Activated CD8-positive, alpha-beta T cell treated with anti-CD3 and anti-CD28 coated beads, Interleukin-2, amount 10 ng/mL, durations not matched to agents 7 days and 5 days (primary cell): ENCODE measurements around the gene NCAPH2. TPM values are rescaled to one million over a fixed set of nuclear protein-coding genes. Genes with fewer than 3 reads are reported as not detected.

ENCODE experiments used
- ATAC-seq: fragments of 150-1000 bp; cut with Tn5 transposase; one replicate; pipeline ENCODE4 v1.10.0; 2021; ENCODE audit warnings: moderate library complexity
- CTCF ChIA-PET: fragments of 350-600 bp; sonication (Branson Sonifier 250); formaldehyde crosslinking; loops from one replicate; lab custom pipeline; 2021; ENCODE audit warnings: antibody characterized with exemption; lab: Charles Lee
- POLR2A ChIA-PET: fragments of 350-600 bp; sonication (Branson Sonifier 250); formaldehyde crosslinking; loops from one replicate; lab custom pipeline; 2021; ENCODE audit warnings: antibody characterized with exemption; lab: Charles Lee
- DNase-seq: peaks from one replicate; pipeline ENCODE4 v3.0.0-alpha.2; 2020
- H3K27ac Mint-ChIP-seq: one replicate; pipeline ENCODE4 v1.8.0; 2021; ENCODE audit warnings: mild to moderate bottlenecking, mixed read lengths
- H3K27me3 Mint-ChIP-seq: one replicate; pipeline ENCODE4 v1.8.0; 2021; ENCODE audit warnings: low read depth, mixed read lengths
- H3K36me3 Mint-ChIP-seq: one replicate; pipeline ENCODE4 v1.8.0; 2021; ENCODE audit warnings: low read depth, mixed read lengths
- H3K4me1 Mint-ChIP-seq: one replicate; pipeline ENCODE4 v1.8.0; 2021; ENCODE audit warnings: low read depth, mixed read lengths
- H3K4me3 Mint-ChIP-seq: one replicate; pipeline ENCODE4 v1.8.0; 2021; ENCODE audit warnings: mild to moderate bottlenecking, mixed read lengths
- H3K9me3 Mint-ChIP-seq: one replicate; pipeline ENCODE4 v1.8.0; 2022; ENCODE audit warnings: mixed read lengths; ENCODE audit not compliant: insufficient read depth
- total RNA-seq, 2 experiments: library from RNA; stranded (reverse); gene quantifications; one replicate each; pipeline ENCODE4 v1.2.3, GENCODE V29; 2021

Gene NCAPH2
- total RNA-seq, 2 experiments from 2014 or later = 146 to 150 TPM

DNA sequence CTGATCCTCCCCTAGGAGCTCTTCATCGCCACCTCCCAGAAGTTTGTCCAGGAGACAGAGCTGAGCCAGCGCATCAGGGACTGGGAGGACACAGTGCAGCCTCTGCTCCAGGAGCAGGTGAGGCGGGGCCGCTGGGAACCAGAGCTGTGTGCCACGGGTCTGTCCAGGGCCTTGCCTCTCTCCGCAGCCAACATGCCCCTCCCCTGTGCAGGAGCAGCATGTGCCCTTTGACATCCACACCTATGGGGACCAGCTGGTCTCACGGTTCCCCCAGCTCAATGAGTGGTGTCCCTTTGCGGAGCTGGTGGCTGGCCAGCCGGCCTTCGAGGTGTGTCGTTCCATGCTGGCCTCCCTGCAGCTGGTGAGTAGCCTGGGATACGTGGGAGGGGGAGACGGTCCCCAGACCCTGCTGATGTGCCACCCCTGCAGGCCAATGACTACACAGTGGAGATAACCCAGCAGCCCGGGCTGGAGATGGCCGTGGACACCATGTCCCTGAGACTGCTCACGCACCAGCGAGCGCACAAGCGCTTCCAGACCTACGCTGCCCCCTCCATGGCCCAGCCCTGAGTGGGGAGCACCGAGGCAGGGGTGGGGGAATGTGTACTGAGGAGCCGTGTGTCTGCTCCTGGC, 14.9 kb downstream of the NCAPH2 start:
- H3K36me3 Mint-ChIP-seq = peaks cover 45% of the 10 kb centered on the region
- ChIA-PET POLR2A (interaction anchor here (0.7 to 1.7 kb wide), 5 partner anchors 13 to 98 kb away, joined by 3 to 14 read pairs (median 4); partner anchors contain the start of genes LMF2 and NCAPH2), CTCF (interaction anchor here (1.3 to 6.2 kb wide), 2 partner anchors 14 to 40 kb away, joined by 4 to 55 read pairs; partner anchors contain the start of genes LMF2, NCAPH2 and SYCE3)
- ATAC-seq (no peak), DNase-seq (no peak)
- H3K9me3 Mint-ChIP-seq = no peaks in the 10 kb centered on the region
- no peaks in the 10 kb centered on the region for H3K27me3 Mint-ChIP-seq
- H3K27ac Mint-ChIP-seq = peak overlapping the region; percentile 68
- peak overlapping the region; percentile 36 for H3K4me3 Mint-ChIP-seq
- H3K4me1 Mint-ChIP-seq = peaks cover 30% of the 10 kb centered on the region

DNA sequence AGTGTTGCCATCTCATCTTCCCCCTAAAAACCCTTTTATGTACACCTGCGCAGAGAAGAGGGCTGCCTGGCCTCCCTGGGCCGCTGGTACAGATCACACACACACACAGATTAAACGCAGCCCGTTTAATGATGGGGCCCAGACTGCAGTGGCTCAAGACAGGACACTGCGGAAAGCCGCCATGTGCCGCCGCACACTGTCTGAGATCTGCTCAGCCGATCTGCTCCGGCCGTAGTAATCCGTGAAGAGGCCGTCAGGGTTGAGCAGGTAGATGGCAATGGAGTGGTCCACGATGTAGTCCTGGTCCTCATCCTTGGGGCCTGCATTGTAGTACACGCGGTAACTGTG, 15.4 kb downstream of the NCAPH2 start:
- ChIA-PET CTCF (interaction anchor here (3.1 to 6.2 kb wide), 3 partner anchors 15 to 97 kb away, joined by 40 to 77 read pairs (median 55); partner anchors contain the start of genes LMF2, NCAPH2 and SYCE3), POLR2A (interaction anchor here (1.5 to 3.3 kb wide), 3 partner anchors 15 to 51 kb away, joined by 3 to 82 read pairs (median 6); partner anchors contain the start of genes LMF2 and NCAPH2)
- Mint-ChIP-seq H3K27ac (peak overlapping the region; percentile 68), H3K4me3 (peak overlapping the region; percentile 97), H3K36me3 (peaks cover 46% of the 10 kb centered on the region), H3K9me3 (no peaks in the 10 kb centered on the region), H3K27me3 (no peaks in the 10 kb centered on the region), H3K4me1 (peaks cover 36% of the 10 kb centered on the region)
- ATAC-seq (no peak), DNase-seq (no peak)

DNA sequence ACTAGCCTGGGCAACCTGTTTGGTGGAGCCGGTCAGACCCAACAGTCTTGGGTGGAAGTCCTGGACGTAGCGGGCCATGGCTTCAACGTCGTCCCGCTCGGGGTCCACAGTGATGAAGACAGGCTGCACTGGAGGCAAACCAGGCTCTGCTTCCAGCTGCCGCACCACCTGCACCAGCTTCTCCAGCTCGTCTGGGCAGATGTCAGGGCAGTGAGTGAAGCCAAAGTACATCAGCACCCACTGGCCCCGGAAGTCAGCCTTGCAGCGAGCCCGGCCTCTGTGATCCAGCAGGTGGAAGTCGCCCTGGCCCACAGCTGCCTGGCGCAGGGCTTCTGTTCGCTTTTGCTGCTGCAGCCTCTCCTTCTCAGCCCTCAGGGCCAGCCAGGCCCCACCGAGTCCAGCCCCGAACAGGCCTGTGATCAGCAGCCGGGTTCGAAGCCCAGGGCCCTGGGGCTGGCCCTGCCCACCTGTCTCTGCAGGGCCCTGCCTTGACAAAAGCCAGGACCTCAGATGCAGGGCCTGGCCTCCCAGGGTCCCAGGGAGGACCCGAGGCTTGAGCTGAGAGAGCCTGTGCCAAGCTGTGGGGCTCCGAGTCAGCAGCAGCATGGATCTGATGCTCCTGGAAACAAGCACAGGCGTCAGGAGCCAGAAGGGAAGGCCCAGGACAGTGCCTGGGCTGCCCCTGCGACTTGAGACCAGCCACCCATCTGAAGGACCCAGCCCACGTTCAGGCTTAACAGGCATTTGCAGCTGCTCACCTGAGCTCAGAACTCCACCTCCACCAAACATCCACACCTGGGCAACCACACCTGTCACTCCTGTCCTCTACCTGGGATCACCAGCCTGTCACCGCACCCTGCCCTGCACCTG, 16.0 kb downstream of the NCAPH2 start:
- ATAC-seq (no peak), DNase-seq (no peak)
- Mint-ChIP-seq H3K36me3 (peaks cover 49% of the 10 kb centered on the region), H3K4me1 (peaks cover 42% of the 10 kb centered on the region), H3K27ac (peak overlapping the region; percentile 95), H3K27me3 (no peaks in the 10 kb centered on the region), H3K9me3 (no peaks in the 10 kb centered on the region), H3K4me3 (peak overlapping the region; percentile 97)
- ChIA-PET POLR2A (interaction anchor here (1.3 to 8.7 kb wide), 14 partner anchors 9 to 251 kb away, joined by 3 to 335 read pairs (median 18); partner anchors contain the start of genes ARSA, CHKB, CPT1B and KLHDC7B), CTCF (interaction anchor here (1.9 to 6.5 kb wide), 10 partner anchors 10 to 104 kb away, joined by 11 to 116 read pairs (median 38); partner anchors contain the start of genes ARSA, LMF2, NCAPH2 and SBF1)

DNA sequence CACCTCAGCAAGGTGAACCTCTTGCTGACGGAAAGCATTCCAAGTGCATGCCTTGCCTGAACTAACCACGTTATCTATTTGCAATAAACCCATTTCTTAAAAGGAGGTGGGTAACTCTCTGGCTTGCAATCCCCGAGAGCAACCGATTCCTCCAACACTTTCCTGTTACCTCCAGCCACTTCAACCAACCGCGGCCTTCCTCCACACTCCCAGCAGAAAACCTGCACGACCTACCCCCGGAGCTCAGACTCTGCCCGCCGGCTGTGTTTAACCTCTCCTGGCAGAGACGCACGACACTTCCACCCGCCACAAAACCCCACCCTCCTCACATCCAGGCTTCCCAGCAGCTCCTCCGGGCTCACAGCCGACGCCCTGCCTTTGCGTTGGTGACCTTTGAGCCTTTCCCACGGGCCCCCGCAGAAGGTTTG, 16.7 kb downstream of the NCAPH2 start:
- peak overlapping the region; percentile 95 for H3K27ac Mint-ChIP-seq
- peak overlapping the region; percentile 97 for H3K4me3 Mint-ChIP-seq
- ChIA-PET CTCF (interaction anchor here (0.8 to 6.5 kb wide), 15 partner anchors 9 to 282 kb away, joined by 3 to 116 read pairs (median 17); partner anchors contain the start of genes ARSA, LMF2, NCAPH2 and SBF1), POLR2A (interaction anchor here (1.0 to 8.7 kb wide), 16 partner anchors 10 to 273 kb away, joined by 3 to 335 read pairs (median 10); partner anchors contain the start of genes ARSA, CHKB, CPT1B and HDAC10)
- ATAC-seq = no peak
- peaks cover 45% of the 10 kb centered on the region for H3K36me3 Mint-ChIP-seq
- no peaks in the 10 kb centered on the region for H3K9me3 Mint-ChIP-seq
- no peaks in the 10 kb centered on the region for H3K27me3 Mint-ChIP-seq
- DNase-seq = no peak
- peaks cover 45% of the 10 kb centered on the region for H3K4me1 Mint-ChIP-seq

DNA sequence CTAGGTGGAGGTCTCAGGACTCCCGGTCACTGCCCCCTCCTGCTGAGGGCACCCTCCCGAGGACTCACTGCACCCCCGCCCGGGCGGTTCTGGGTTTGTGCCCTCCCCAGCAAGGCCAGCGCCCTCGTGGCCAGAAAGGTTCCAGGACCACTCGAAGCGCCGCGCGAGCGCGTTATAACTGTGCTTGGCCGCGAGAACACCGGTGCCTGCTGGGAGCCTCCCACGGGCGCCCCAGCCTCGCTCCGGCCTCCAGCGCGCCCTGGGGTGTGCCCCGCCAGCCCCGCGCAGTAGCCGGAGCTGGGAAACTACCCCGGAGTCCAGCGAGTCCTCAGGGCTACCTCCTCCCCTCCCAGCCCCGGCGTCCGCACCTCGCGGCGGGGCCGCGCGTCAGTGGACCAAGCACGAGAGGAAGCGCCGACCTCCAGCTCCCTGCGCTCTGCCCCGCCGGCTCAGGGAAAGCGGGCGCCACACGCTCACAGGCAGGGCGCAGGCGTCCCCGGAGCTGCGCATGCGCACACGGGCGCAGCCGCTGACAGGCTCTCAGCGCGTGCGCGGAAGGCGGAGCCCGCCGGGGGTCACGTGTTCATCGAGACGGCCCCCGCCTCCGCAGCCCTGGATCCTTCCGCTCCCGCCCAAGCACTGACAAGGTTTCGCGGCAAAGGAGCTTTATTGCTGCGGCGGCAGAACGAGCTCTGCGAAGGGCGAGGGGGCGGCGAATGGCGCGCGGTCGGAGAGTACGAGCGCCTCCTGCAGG, 17.3 kb downstream of the NCAPH2 start, which contains the start of gene SCO2:
Gene SCO2, minus strand, starts transcription at position 495 of the 754 bp plus-strand sequence. CDS start 1,187 bp downstream, outside the sequence.
- DNase-seq = peak; percentile 98
- H3K4me1 Mint-ChIP-seq = peaks cover 45% of the 10 kb centered on the region
- peak within 1 kb of the TSS; percentile 97 for H3K4me3 Mint-ChIP-seq
- ATAC-seq = peak; percentile 62
- POLR2A ChIA-PET = interaction anchor here (0.8 to 8.7 kb wide), 40 partner anchors 8 to 338 kb away, joined by 3 to 335 read pairs (median 4); partner anchors contain the start of genes ARSA, CHKB, CPT1B and HDAC10
- CTCF ChIA-PET = interaction anchor here (0.7 to 6.5 kb wide), 42 partner anchors 10 to 420 kb away, joined by 3 to 116 read pairs (median 6); partner anchors contain the start of genes ARSA, CHKB, HDAC10 and KLHDC7B
- H3K27me3 Mint-ChIP-seq = no peaks in the 10 kb centered on the region
- H3K9me3 Mint-ChIP-seq = no peaks in the 10 kb centered on the region
- H3K27ac Mint-ChIP-seq = peak within 1 kb of the TSS; percentile 95
- H3K36me3 Mint-ChIP-seq = peaks cover 43% of the 10 kb centered on the region

DNA sequence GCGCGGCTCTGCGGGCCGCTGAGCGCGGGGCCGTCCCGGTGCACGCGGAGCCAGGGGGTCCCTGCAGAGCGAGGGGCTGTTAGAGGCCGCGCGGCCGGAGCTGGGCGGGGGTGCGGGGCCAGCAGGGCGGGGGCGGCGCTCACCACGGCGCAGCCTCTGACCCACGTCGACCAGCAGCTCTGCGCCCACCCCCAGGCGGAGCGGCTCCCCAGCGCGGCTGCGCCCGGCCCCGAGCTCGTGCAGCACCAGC, 17.8 kb downstream of the NCAPH2 start:
- ChIA-PET CTCF (interaction anchor here (0.7 to 6.5 kb wide), 41 partner anchors 10 to 420 kb away, joined by 3 to 116 read pairs (median 6); partner anchors contain the start of genes ARSA, CHKB, HDAC10 and KLHDC7B), POLR2A (interaction anchor here (0.8 to 8.7 kb wide), 39 partner anchors 8 to 339 kb away, joined by 3 to 335 read pairs (median 5); partner anchors contain the start of genes ARSA, CHKB, CPT1B and HDAC10)
- H3K9me3 Mint-ChIP-seq = no peaks in the 10 kb centered on the region
- H3K4me1 Mint-ChIP-seq = peaks cover 45% of the 10 kb centered on the region
- H3K36me3 Mint-ChIP-seq = peaks cover 38% of the 10 kb centered on the region
- H3K4me3 Mint-ChIP-seq = peak overlapping the region; percentile 97
- H3K27ac Mint-ChIP-seq = peak overlapping the region; percentile 83
- DNase-seq (no peak), ATAC-seq (no peak)
- H3K27me3 Mint-ChIP-seq = no peaks in the 10 kb centered on the region

DNA sequence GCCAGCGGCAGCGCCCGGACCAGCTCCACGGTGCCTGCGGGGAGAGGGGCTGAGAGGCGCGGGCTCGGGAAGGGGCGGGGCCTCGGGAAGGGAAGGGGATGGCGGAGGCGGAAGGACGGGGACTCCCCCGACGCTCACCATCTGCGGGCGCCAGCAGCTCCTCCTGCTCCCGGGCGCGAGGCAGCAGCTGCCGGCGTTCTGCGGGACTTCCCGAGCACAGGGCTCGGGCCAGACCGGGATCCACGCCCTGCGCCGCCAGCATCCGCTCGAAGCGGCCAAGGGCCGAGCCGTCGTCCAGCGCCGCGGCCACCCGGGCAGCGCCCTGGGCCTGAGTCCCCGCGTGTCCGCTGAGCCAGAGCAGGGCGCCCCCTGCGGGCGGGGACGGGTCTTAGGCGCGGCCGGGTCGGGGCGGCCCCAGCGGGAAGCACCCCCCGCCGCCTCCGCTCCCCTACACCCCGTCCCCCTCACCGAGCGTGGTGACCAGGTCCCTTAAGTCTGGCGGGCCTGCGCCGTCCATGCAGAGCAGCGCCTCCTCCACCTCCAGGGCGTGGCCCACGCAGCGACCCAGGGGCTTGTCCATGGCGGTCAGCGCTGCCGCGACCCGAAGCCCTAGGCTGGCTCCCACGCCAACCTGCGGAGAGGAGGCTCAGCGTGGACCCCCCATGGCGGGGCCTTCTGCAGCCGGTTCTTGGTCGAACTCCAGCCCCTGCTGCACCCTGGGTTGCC, 18.2 kb downstream of the NCAPH2 start:
- peaks cover 45% of the 10 kb centered on the region for H3K4me1 Mint-ChIP-seq
- DNase-seq (peak; percentile 90), ATAC-seq (peak; percentile 43)
- ChIA-PET POLR2A (interaction anchor here (0.8 to 8.7 kb wide), 36 partner anchors 9 to 566 kb away, joined by 3 to 335 read pairs (median 8); partner anchors contain the start of genes ARSA, CHKB, CPT1B and HDAC10), CTCF (interaction anchor here (0.7 to 6.5 kb wide), 36 partner anchors 11 to 421 kb away, joined by 3 to 116 read pairs (median 9); partner anchors contain the start of genes ARSA, CHKB, HDAC10 and KLHDC7B)
- peak overlapping the region; percentile 91 for H3K27ac Mint-ChIP-seq
- no peaks in the 10 kb centered on the region for H3K9me3 Mint-ChIP-seq
- peaks cover 41% of the 10 kb centered on the region for H3K36me3 Mint-ChIP-seq
- H3K27me3 Mint-ChIP-seq = no peaks in the 10 kb centered on the region
- H3K4me3 Mint-ChIP-seq = peak overlapping the region; percentile 80

DNA sequence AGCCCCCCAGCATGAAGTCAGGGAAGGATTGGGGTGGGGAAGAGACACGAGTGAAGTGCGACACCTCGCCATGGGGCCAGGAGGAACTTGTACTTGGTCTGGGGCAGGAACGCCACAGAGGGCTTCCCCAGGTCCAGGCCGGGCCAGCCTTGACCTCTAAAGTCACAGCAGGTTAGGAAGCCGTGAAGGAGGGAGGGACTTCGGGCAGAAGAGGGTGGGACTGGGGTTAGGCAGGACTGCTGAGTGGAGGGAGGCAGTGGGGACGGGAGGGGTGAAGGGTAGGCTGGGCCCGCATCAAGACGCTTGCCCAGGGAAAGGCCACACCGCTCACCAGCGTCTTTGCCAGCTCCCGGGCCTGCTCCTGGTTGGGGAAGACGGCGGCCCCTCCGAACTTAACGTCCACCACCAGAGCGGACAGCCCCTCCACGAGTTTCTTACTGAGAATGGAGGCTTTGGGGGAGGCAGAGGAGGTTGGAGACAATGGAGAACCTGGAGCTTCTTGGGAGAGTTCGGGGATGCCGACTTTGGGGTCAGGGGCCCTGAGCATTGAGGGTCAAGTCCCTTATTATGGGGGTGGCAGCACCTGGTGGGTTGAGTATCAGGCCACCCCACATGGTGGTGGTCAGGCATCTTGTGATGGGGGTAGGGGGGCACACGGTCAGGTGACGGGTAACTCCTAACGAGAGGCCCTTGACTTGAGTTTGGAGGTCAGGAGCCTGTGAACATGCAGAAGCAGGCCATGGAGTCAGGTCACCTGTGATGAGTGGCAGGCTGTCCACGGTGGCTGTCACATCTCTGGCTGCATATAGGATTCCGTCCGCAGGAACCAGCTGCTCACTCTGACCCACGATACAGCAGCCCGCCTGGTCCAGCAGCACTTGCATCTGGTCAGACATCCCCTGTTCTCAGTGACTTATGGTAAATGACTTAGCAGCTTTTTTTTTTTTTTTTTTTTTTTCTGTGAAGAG, 19.1 kb downstream of the NCAPH2 start:
- H3K4me1 Mint-ChIP-seq = peaks cover 45% of the 10 kb centered on the region
- POLR2A ChIA-PET = interaction anchor here (0.7 to 8.7 kb wide), 7 partner anchors 12 to 567 kb away, joined by 3 to 335 read pairs (median 58); partner anchors contain the start of genes CHKB, KLHDC7B, LMF2 and NCAPH2
- H3K36me3 Mint-ChIP-seq = peaks cover 41% of the 10 kb centered on the region
- H3K9me3 Mint-ChIP-seq = no peaks in the 10 kb centered on the region
- DNase-seq (peak; percentile 66), ATAC-seq (no peak)
- peak overlapping the region; percentile 91 for H3K27ac Mint-ChIP-seq
- no peaks in the 10 kb centered on the region for H3K27me3 Mint-ChIP-seq
- CTCF ChIA-PET = interaction anchor here (1.7 to 6.5 kb wide), 7 partner anchors 11 to 93 kb away, joined by 4 to 116 read pairs (median 38); partner anchors contain the start of genes KLHDC7B, LMF2 and NCAPH2
- peak overlapping the region; percentile 80 for H3K4me3 Mint-ChIP-seq
